ENCODE measurements around the gene TSPAN17. TPM values are rescaled to one million over a fixed set of nuclear protein-coding genes. Genes with fewer than 3 reads are reported as not detected.

Gene TSPAN17
- polyA plus RNA-seq, 4 donors, result 20.7 to 35.2 (median 24.2) TPM

GRCh38 chr5:176608937-176609723, 38.2 kb upstream of the TSPAN17 start:
- WGBS, 3 donors, result 32 to 39% (median 38%) methylated on average over 38 to 46 of the region's 46 CpGs
- FAIRE-seq (no peak), DNase-seq (no peak)
- H3K4me3 ChIP-seq (ENCODE audit: low read depth in 1 of 3, low read length in 3 of 3), result peak overlapping the region in 2 of 3 donors; percentile 50 to 69
- no peaks in the 10 kb centered on the region for H3K36me3 ChIP-seq (ENCODE audit: control insufficient read depth in 3 of 3, insufficient read depth in 2 of 3, low read depth in 1 of 3, low read length in 3 of 3)
- H3K9me3 ChIP-seq (ENCODE audit: control insufficient read depth in 2 of 2, insufficient read depth in 1 of 2, low read depth in 1 of 2, low read length in 1 of 2), result no peaks in the 10 kb centered on the region
- peaks cover 0 to 35% (median 4%) of the 10 kb centered on the region in 3 donors for H3K27me3 ChIP-seq (ENCODE audit: control insufficient read depth in 3 of 3, insufficient read depth in 3 of 3, low read length in 3 of 3)
- H3K27ac ChIP-seq (ENCODE audit: low read depth in 1 of 3, low read length in 2 of 3), result no peak overlapping the region
- H3K4me1 ChIP-seq (ENCODE audit: control insufficient read depth in 3 of 3, insufficient read depth in 2 of 3, low read depth in 1 of 3, low read length in 2 of 3), result peaks cover 0 to 3% (median 0%) of the 10 kb centered on the region in 3 donors

- no peaks in the 10 kb centered on the region for H3K9me3 ChIP-seq (ENCODE audit: control insufficient read depth in 2 of 2, insufficient read depth in 1 of 2, low read depth in 1 of 2, low read length in 1 of 2)
- DNase-seq (peak; percentile 37 to 70), FAIRE-seq (no peak)
- peaks cover 0 to 3% (median 0%) of the 10 kb centered on the region in 3 donors for H3K4me1 ChIP-seq (ENCODE audit: control insufficient read depth in 3 of 3, insufficient read depth in 2 of 3, low read depth in 1 of 3, low read length in 2 of 3)
- 0 to 1% (median 1%) methylated on average over 18 to 101 of the region's 101 CpGs for WGBS, 3 donors
- H3K36me3 ChIP-seq (ENCODE audit: control insufficient read depth in 3 of 3, insufficient read depth in 2 of 3, low read depth in 1 of 3, low read length in 3 of 3), result no peaks in the 10 kb centered on the region
- peaks cover 0 to 35% (median 4%) of the 10 kb centered on the region in 3 donors for H3K27me3 ChIP-seq (ENCODE audit: control insufficient read depth in 3 of 3, insufficient read depth in 3 of 3, low read length in 3 of 3)
- H3K4me3 ChIP-seq (ENCODE audit: low read depth in 1 of 3, low read length in 3 of 3), result peak within 1 kb of the TSS; percentile 41 to 69 (median 50)
- H3K27ac ChIP-seq (ENCODE audit: low read depth in 1 of 3, low read length in 2 of 3), result no peak within 1 kb of the TSS
Observed at GRCh38 chr5:176609724-176610434, 37.4 kb upstream of the TSPAN17 start, which contains the start of gene GPRIN1. Gene GPRIN1, minus strand, starts transcription at chr5:176610156. Its CDS starts 10,322 bp downstream, at chr5:176599834.

DNA sequence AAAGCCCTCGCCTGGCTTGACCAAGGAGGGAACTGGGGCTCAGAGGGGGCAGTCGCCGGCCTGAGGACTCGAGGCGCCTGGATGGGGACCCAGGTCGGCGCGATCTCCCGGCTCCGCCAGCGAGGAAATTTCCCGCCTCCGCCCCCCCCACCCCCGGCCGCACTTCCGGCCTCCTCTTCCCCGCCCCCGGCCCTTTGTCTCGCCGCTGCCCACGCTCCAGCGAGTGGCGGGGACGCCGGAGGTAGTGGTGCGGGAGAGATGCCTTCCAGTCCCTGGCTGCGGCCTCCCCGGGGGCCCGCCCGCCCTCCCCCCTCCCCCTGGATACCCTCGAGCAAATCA, 36.9 kb upstream of the TSPAN17 start:
- H3K4me3 ChIP-seq (ENCODE audit: low read depth in 1 of 3, low read length in 3 of 3), result peak overlapping the region; percentile 41 to 69 (median 50)

GRCh38 chr5:176611435-176611834, 35.8 kb upstream of the TSPAN17 start:
- Histone ChIP-seq H3K27me3 (ENCODE audit: control insufficient read depth in 3 of 3, insufficient read depth in 3 of 3, low read length in 3 of 3) (peaks cover 0 to 48% (median 4%) of the 10 kb centered on the region in 3 donors), H3K4me1 (ENCODE audit: control insufficient read depth in 3 of 3, insufficient read depth in 2 of 3, low read depth in 1 of 3, low read length in 2 of 3) (peaks cover 0 to 3% (median 0%) of the 10 kb centered on the region in 3 donors), H3K4me3 (ENCODE audit: low read depth in 1 of 3, low read length in 3 of 3) (no peak overlapping the region), H3K9me3 (ENCODE audit: control insufficient read depth in 2 of 2, insufficient read depth in 1 of 2, low read depth in 1 of 2, low read length in 1 of 2) (no peaks in the 10 kb centered on the region), H3K27ac (ENCODE audit: low read depth in 1 of 3, low read length in 2 of 3) (no peak overlapping the region), H3K36me3 (ENCODE audit: control insufficient read depth in 3 of 3, insufficient read depth in 2 of 3, low read depth in 1 of 3, low read length in 3 of 3) (no peaks in the 10 kb centered on the region)
- DNase-seq, result peak; percentile 50 to 83
- 10 to 12% (median 11%) methylated on average over 10 of the region's 10 CpGs for WGBS, 3 donors
- FAIRE-seq, result no peak

More for the DNA sequence above, 36.9 kb upstream of the TSPAN17 start:
- FAIRE-seq (no peak), DNase-seq (no peak)
- Histone ChIP-seq H3K27me3 (ENCODE audit: control insufficient read depth in 3 of 3, insufficient read depth in 3 of 3, low read length in 3 of 3) (peaks cover 0 to 38% (median 4%) of the 10 kb centered on the region in 3 donors), H3K9me3 (ENCODE audit: control insufficient read depth in 2 of 2, insufficient read depth in 1 of 2, low read depth in 1 of 2, low read length in 1 of 2) (no peaks in the 10 kb centered on the region), H3K36me3 (ENCODE audit: control insufficient read depth in 3 of 3, insufficient read depth in 2 of 3, low read depth in 1 of 3, low read length in 3 of 3) (no peaks in the 10 kb centered on the region), H3K27ac (ENCODE audit: low read depth in 1 of 3, low read length in 2 of 3) (no peak overlapping the region), H3K4me1 (ENCODE audit: control insufficient read depth in 3 of 3, insufficient read depth in 2 of 3, low read depth in 1 of 3, low read length in 2 of 3) (peaks cover 0 to 3% (median 0%) of the 10 kb centered on the region in 3 donors)
- 2 to 5% (median 3%) methylated on average over 11 to 31 of the region's 31 CpGs for WGBS, 3 donors

- Histone ChIP-seq H3K9me3 (ENCODE audit: control insufficient read depth in 2 of 2, insufficient read depth in 1 of 2, low read depth in 1 of 2, low read length in 1 of 2) (no peaks in the 10 kb centered on the region), H3K36me3 (ENCODE audit: control insufficient read depth in 3 of 3, insufficient read depth in 2 of 3, low read depth in 1 of 3, low read length in 3 of 3) (no peaks in the 10 kb centered on the region), H3K27ac (ENCODE audit: low read depth in 1 of 3, low read length in 2 of 3) (no peak overlapping the region), H3K27me3 (ENCODE audit: control insufficient read depth in 3 of 3, insufficient read depth in 3 of 3, low read length in 3 of 3) (peaks cover 0 to 53% (median 6%) of the 10 kb centered on the region in 3 donors), H3K4me3 (ENCODE audit: low read depth in 1 of 3, low read length in 3 of 3) (no peak overlapping the region), H3K4me1 (ENCODE audit: control insufficient read depth in 3 of 3, insufficient read depth in 2 of 3, low read depth in 1 of 3, low read length in 2 of 3) (peaks cover 0 to 3% (median 0%) of the 10 kb centered on the region in 3 donors)
- DNase-seq, result no peak
- FAIRE-seq, result no peak
- WGBS, 3 donors, result 85 to 95% (median 86%) methylated on average over 6 of the region's 6 CpGs
Observed at GRCh38 chr5:176612008-176612407, 35.3 kb upstream of the TSPAN17 start.

- Histone ChIP-seq H3K27me3 (ENCODE audit: control insufficient read depth in 3 of 3, insufficient read depth in 3 of 3, low read length in 3 of 3) (peaks cover 0 to 58% (median 9%) of the 10 kb centered on the region in 3 donors), H3K4me3 (ENCODE audit: low read depth in 1 of 3, low read length in 3 of 3) (no peak overlapping the region), H3K4me1 (ENCODE audit: control insufficient read depth in 3 of 3, insufficient read depth in 2 of 3, low read depth in 1 of 3, low read length in 2 of 3) (peaks cover 0 to 3% (median 0%) of the 10 kb centered on the region in 3 donors), H3K36me3 (ENCODE audit: control insufficient read depth in 3 of 3, insufficient read depth in 2 of 3, low read depth in 1 of 3, low read length in 3 of 3) (no peaks in the 10 kb centered on the region), H3K9me3 (ENCODE audit: control insufficient read depth in 2 of 2, insufficient read depth in 1 of 2, low read depth in 1 of 2, low read length in 1 of 2) (no peaks in the 10 kb centered on the region), H3K27ac (ENCODE audit: low read depth in 1 of 3, low read length in 2 of 3) (no peak overlapping the region)
- no peak for FAIRE-seq
- 53 to 67% (median 60%) methylated on average over 2 of the region's 2 CpGs for WGBS, 3 donors
- no peak for DNase-seq
Observed at GRCh38 chr5:176612855-176613254, 34.4 kb upstream of the TSPAN17 start.

- Histone ChIP-seq H3K4me3 (ENCODE audit: low read depth in 1 of 3, low read length in 3 of 3) (no peak overlapping the region), H3K4me1 (ENCODE audit: control insufficient read depth in 3 of 3, insufficient read depth in 2 of 3, low read depth in 1 of 3, low read length in 2 of 3) (peaks cover 0 to 11% (median 3%) of the 10 kb centered on the region in 3 donors), H3K27me3 (ENCODE audit: control insufficient read depth in 3 of 3, insufficient read depth in 3 of 3, low read length in 3 of 3) (peaks cover 3 to 64% (median 15%) of the 10 kb centered on the region in 3 donors), H3K36me3 (ENCODE audit: control insufficient read depth in 3 of 3, insufficient read depth in 2 of 3, low read depth in 1 of 3, low read length in 3 of 3) (no peaks in the 10 kb centered on the region), H3K9me3 (ENCODE audit: control insufficient read depth in 2 of 2, insufficient read depth in 1 of 2, low read depth in 1 of 2, low read length in 1 of 2) (peaks cover 0 to 6% of the 10 kb centered on the region in 2 donors), H3K27ac (ENCODE audit: low read depth in 1 of 3, low read length in 2 of 3) (no peak overlapping the region)
- FAIRE-seq, result no peak
- WGBS, 3 donors, result 34 to 55% (median 45%) methylated on average over 7 to 8 of the region's 8 CpGs
- no peak for DNase-seq
Observed at GRCh38 chr5:176614805-176615478, 32.3 kb upstream of the TSPAN17 start.

- Histone ChIP-seq H3K4me3 (ENCODE audit: low read depth in 1 of 3, low read length in 3 of 3) (no peak overlapping the region), H3K27me3 (ENCODE audit: control insufficient read depth in 3 of 3, insufficient read depth in 3 of 3, low read length in 3 of 3) (peaks cover 3 to 74% (median 25%) of the 10 kb centered on the region in 3 donors), H3K4me1 (ENCODE audit: control insufficient read depth in 3 of 3, insufficient read depth in 2 of 3, low read depth in 1 of 3, low read length in 2 of 3) (peaks cover 0 to 11% (median 0%) of the 10 kb centered on the region in 3 donors), H3K27ac (ENCODE audit: low read depth in 1 of 3, low read length in 2 of 3) (no peak overlapping the region), H3K36me3 (ENCODE audit: control insufficient read depth in 3 of 3, insufficient read depth in 2 of 3, low read depth in 1 of 3, low read length in 3 of 3) (no peaks in the 10 kb centered on the region), H3K9me3 (ENCODE audit: control insufficient read depth in 2 of 2, insufficient read depth in 1 of 2, low read depth in 1 of 2, low read length in 1 of 2) (peaks cover 0 to 6% of the 10 kb centered on the region in 2 donors)
- 60 to 70% (median 63%) methylated on average over 7 of the region's 7 CpGs for WGBS, 3 donors
- DNase-seq (no peak), FAIRE-seq (no peak)
Observed at GRCh38 chr5:176616511-176616910, 30.8 kb upstream of the TSPAN17 start.

Measured in small intestine (tissue), 7 donors.